Measurements from ENCODE around the gene GNAL.

The GNAL gene

DNA sequence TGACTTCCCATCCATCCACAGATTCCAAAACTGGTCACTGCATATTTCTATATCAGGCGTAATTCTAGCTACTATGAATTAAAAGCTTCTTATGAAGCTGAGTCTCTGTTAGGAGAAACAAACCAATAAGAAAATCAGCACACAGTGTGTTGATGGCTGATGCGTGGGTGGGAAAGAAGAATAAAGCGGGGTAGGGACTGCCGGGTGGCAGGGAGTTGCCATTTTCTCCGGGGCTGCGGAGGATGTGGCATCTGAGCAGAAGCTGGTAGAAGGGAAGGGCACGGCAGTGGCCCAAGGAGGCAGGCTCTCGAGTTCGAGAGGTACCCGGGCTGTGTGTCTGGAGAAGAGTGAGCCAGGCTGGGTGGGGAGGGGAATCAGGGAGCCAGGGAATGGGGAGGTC is 113.5 kb downstream of the GNAL start:
- no peak for TF ChIP-seq EZH2phosphoT487 (conservative IDR thresholded peaks at IDR 0.05; ENCODE audit: low read length)
- TF ChIP-seq, protein P1, sequence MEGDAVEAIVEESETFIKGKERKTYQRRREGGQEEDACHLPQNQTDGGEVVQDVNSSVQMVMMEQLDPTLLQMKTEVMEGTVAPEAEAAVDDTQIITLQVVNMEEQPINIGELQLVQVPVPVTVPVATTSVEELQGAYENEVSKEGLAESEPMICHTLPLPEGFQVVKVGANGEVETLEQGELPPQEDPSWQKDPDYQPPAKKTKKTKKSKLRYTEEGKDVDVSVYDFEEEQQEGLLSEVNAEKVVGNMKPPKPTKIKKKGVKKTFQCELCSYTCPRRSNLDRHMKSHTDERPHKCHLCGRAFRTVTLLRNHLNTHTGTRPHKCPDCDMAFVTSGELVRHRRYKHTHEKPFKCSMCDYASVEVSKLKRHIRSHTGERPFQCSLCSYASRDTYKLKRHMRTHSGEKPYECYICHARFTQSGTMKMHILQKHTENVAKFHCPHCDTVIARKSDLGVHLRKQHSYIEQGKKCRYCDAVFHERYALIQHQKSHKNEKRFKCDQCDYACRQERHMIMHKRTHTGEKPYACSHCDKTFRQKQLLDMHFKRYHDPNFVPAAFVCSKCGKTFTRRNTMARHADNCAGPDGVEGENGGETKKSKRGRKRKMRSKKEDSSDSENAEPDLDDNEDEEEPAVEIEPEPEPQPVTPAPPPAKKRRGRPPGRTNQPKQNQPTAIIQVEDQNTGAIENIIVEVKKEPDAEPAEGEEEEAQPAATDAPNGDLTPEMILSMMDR (IDR thresholded peaks at IDR 0.05; ENCODE audit: insufficient read depth, low read length, poor library complexity, severe bottlenecking): no peak
- H3K4me2 ChIP-seq (ENCODE audit: low read depth, low read length, poor library complexity, severe bottlenecking): no peak overlapping the region
- no peak overlapping the region for H3K4me3 ChIP-seq (ENCODE audit: insufficient read depth, low read length, poor library complexity, severe bottlenecking)
- no peaks in the 10 kb centered on the region for H3K27me3 ChIP-seq (ENCODE audit: low read length)
- H3K36me3 ChIP-seq (ENCODE audit: low read length): no peaks in the 10 kb centered on the region
- H2AFZ ChIP-seq (ENCODE audit: low read depth, low read length, severe bottlenecking): no peak overlapping the region
- no peaks in the 10 kb centered on the region for H3K9me2 ChIP-seq (replicated peaks; ENCODE audit: insufficient read depth, low read length)
- no peaks in the 10 kb centered on the region for H3K9me3 ChIP-seq (ENCODE audit: insufficient read depth, low read length)
- H3K79me2 ChIP-seq (ENCODE audit: insufficient read depth, low read length): no peaks in the 10 kb centered on the region
- H4K20me1 ChIP-seq (ENCODE audit: low read depth, low read length): no peaks in the 10 kb centered on the region
- H3F3A ChIP-seq (ENCODE audit: insufficient read depth): no peaks in the 10 kb centered on the region
- H3K9ac ChIP-seq (ENCODE audit: low read length): no peak overlapping the region
- no peak overlapping the region for H3K27ac ChIP-seq (ENCODE audit: low read depth, low read length)

DNA sequence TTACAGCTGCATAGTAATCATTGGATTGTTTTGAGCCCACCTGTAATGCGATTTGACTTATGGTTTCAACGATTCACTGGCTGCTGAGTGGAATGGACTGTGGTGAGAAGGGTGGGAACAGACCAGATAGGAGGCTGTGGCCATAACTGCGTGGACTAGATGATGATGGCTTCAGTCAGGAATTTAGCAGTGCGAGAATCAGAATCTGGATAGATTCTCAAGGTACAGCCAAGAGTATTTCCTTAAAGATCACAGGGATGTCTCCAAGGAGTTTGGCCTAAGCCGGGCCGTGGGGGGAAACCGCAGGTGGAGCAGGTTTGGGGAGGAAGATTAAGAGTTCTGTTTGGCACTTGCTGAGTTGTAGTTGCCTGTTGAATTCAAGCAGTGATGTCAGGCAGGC is 118.2 kb downstream of the GNAL start:
- no peaks in the 10 kb centered on the region for H3K36me3 ChIP-seq (ENCODE audit: low read length)
- no peaks in the 10 kb centered on the region for H3K9me2 ChIP-seq (replicated peaks; ENCODE audit: insufficient read depth, low read length)
- no peak overlapping the region for H3K4me2 ChIP-seq (ENCODE audit: low read depth, low read length, poor library complexity, severe bottlenecking)
- H2AFZ ChIP-seq (ENCODE audit: low read depth, low read length, severe bottlenecking): no peak overlapping the region
- no peaks in the 10 kb centered on the region for H3K27me3 ChIP-seq (ENCODE audit: low read length)
- H3K27ac ChIP-seq (ENCODE audit: low read depth, low read length): no peak overlapping the region
- no peaks in the 10 kb centered on the region for H3K79me2 ChIP-seq (ENCODE audit: insufficient read depth, low read length)
- H4K20me1 ChIP-seq (ENCODE audit: low read depth, low read length): no peaks in the 10 kb centered on the region
- TF ChIP-seq, protein P1 (IDR thresholded peaks at IDR 0.05; ENCODE audit: insufficient read depth, low read length, poor library complexity, severe bottlenecking): no peak
- H3K9me3 ChIP-seq (ENCODE audit: insufficient read depth, low read length): no peaks in the 10 kb centered on the region
- H3F3A ChIP-seq (ENCODE audit: insufficient read depth): no peaks in the 10 kb centered on the region
- no peak overlapping the region for H3K4me3 ChIP-seq (ENCODE audit: insufficient read depth, low read length, poor library complexity, severe bottlenecking)
- H3K9ac ChIP-seq (ENCODE audit: low read length): no peak overlapping the region

DNA sequence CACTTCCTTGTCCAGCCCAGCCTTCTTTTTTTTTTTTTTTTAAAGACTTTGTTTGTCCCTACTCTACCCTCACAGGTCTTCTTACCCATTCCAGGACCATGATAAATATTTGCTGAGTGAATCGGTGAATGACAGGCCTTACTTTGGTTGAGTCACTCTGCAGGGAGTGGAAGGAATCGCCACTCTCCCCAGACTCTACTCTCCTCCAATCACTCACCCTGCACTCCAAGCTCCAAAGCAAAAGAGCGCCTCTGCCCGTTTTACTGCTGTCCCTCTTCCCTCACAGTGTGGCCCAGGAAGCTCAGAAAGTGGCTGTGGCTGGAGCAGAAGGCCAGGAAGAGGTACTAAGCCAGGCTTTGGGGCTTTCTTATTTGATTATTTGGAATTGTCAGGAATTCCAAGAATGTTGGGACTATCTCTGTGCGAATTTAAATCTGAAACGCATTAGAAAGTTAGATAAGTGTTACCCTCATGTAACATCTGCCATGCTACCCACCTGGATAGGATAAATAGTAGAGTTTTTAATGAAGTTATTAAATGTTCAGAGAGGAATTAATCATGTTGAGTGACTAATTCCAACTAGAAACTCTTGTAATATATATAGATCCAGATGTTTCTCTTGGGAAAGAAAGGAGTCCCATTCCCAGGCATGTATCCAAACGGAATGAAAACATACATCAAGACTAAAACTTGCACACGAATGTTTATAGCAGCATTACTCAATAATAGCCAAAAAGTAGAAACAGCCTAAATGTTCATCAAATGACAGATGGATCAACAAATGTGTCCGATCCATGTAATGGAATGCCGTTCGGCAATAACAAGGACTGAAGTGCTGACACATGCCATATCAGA is 119.2 kb downstream of the GNAL start:
- Histone ChIP-seq H3K9ac (ENCODE audit: low read length) (no peak overlapping the region), H3K9me3 (ENCODE audit: insufficient read depth, low read length) (no peaks in the 10 kb centered on the region), H3K36me3 (ENCODE audit: low read length) (no peaks in the 10 kb centered on the region), H2AFZ (ENCODE audit: low read depth, low read length, severe bottlenecking) (no peak overlapping the region), H3K9me2 (replicated peaks; ENCODE audit: insufficient read depth, low read length) (no peaks in the 10 kb centered on the region), H3K27me3 (ENCODE audit: low read length) (no peaks in the 10 kb centered on the region), H3K4me3 (ENCODE audit: insufficient read depth, low read length, poor library complexity, severe bottlenecking) (no peak overlapping the region), H3F3A (ENCODE audit: insufficient read depth) (no peaks in the 10 kb centered on the region), H3K4me2 (ENCODE audit: low read depth, low read length, poor library complexity, severe bottlenecking) (no peak overlapping the region), H3K27ac (ENCODE audit: low read depth, low read length) (no peak overlapping the region), H4K20me1 (ENCODE audit: low read depth, low read length) (no peaks in the 10 kb centered on the region), H3K79me2 (ENCODE audit: insufficient read depth, low read length) (no peaks in the 10 kb centered on the region)
- no peak for TF ChIP-seq EZH2phosphoT487 (conservative IDR thresholded peaks at IDR 0.05; ENCODE audit: low read length)
- TF ChIP-seq, protein P1 (IDR thresholded peaks at IDR 0.05; ENCODE audit: insufficient read depth, low read length, poor library complexity, severe bottlenecking): no peak
